Muscle of leg (tissue), 11 donors: ENCODE results near the gene XRCC5. TPM values are rescaled to one million over a fixed set of nuclear protein-coding genes. Genes with fewer than 3 reads are reported as not detected.

Experiments
- DNase-seq: peaks from one replicate; pipeline ENCODE4 v3.0.0; 2013
- H3K27ac ChIP-seq: one replicate; pipeline ENCODE4 v1.5.1; 2013; ENCODE audit warnings: mild to moderate bottlenecking, low read length, control low read depth
- H3K27me3 ChIP-seq: one replicate; pipeline ENCODE4 v1.6.1; 2013; ENCODE audit warnings: low read length; ENCODE audit not compliant: control insufficient read depth, insufficient read depth
- H3K36me3 ChIP-seq: one replicate; pipeline ENCODE4 v1.6.1; 2013; ENCODE audit warnings: low read length; ENCODE audit not compliant: control insufficient read depth, insufficient read depth
- H3K4me1 ChIP-seq: one replicate; pipeline ENCODE4 v1.6.1; 2013; ENCODE audit warnings: low read length; ENCODE audit not compliant: control insufficient read depth, insufficient read depth
- H3K4me3 ChIP-seq: one replicate; pipeline ENCODE4 v1.5.1; 2013; ENCODE audit warnings: low read length, control low read depth
- H3K9me3 ChIP-seq: replicated peaks from 2 replicates; pipeline ENCODE4 v1.6.1; 2013; ENCODE audit warnings: low read depth, low read length; ENCODE audit not compliant: control insufficient read depth
- WGBS: methylation state at CpG from one replicate; pipeline ENCODE4 v1.1.5; 2013; ENCODE audit warnings: missing lambda C conversion rate; ENCODE audit not compliant: insufficient coverage; 5-methylcytosine and 5-hydroxymethylcytosine counted together
- polyA plus RNA-seq, 8 donors: library from polyadenylated mRNA; unstranded; fragments of 120-200 nt; gene quantifications; one replicate each; pipeline versions ENCODE4 v1.2.1 to v1.2.3, GENCODE V29; 2013; ENCODE audit warnings: inconsistent platforms in 1 of 8, low replicate concordance in 1 of 8; ENCODE audit not compliant: insufficient read length in 8 of 8, insufficient read depth in 1 of 8
- total RNA-seq: library from RNA; stranded (reverse); fragments of 120-200 nt; gene quantifications from one replicate; pipeline ENCODE4 v1.2.4, GENCODE V29; 2013

Gene XRCC5
- total and polyA plus RNA-seq, 9 donors, result 139 to 188 (median 158) TPM

GRCh38 chr2:216181953-216182461, 72.9 kb downstream of the XRCC5 start:
- 86% methylated on average over 1 of the region's 2 CpGs for WGBS
- no peak overlapping the region for H3K4me3 ChIP-seq
- DNase-seq, result no peak
- H3K36me3 ChIP-seq, result peaks cover 18% of the 10 kb centered on the region
- no peak overlapping the region for H3K27ac ChIP-seq
- H3K4me1 ChIP-seq, result no peaks in the 10 kb centered on the region
- no peaks in the 10 kb centered on the region for H3K27me3 ChIP-seq
- no peaks in the 10 kb centered on the region for H3K9me3 ChIP-seq

GRCh38 chr2:216183462-216183861, 74.3 kb downstream of the XRCC5 start:
- WGBS, result 67% methylated on average over 1 of the region's 1 CpG
- peaks cover 16% of the 10 kb centered on the region for H3K36me3 ChIP-seq
- no peaks in the 10 kb centered on the region for H3K9me3 ChIP-seq
- no peak overlapping the region for H3K4me3 ChIP-seq
- no peaks in the 10 kb centered on the region for H3K27me3 ChIP-seq
- DNase-seq, result no peak
- H3K27ac ChIP-seq, result no peak overlapping the region
- no peaks in the 10 kb centered on the region for H3K4me1 ChIP-seq

GRCh38 chr2:216188559-216188850, 79.4 kb downstream of the XRCC5 start:
- no peaks in the 10 kb centered on the region for H3K9me3 ChIP-seq
- DNase-seq, result no peak
- no peak overlapping the region for H3K4me3 ChIP-seq
- H3K27ac ChIP-seq, result no peak overlapping the region
- H3K27me3 ChIP-seq, result no peaks in the 10 kb centered on the region
- H3K4me1 ChIP-seq, result no peaks in the 10 kb centered on the region
- H3K36me3 ChIP-seq, result peaks cover 12% of the 10 kb centered on the region
- no CpG with 5 or more reads among the region's 3 CpGs for WGBS

- H3K27ac ChIP-seq, result no peak overlapping the region
- no peak overlapping the region for H3K4me3 ChIP-seq
- no peaks in the 10 kb centered on the region for H3K4me1 ChIP-seq
- H3K27me3 ChIP-seq, result no peaks in the 10 kb centered on the region
- DNase-seq, result no peak
- 60% methylated on average over 1 of the region's 2 CpGs for WGBS
- no peaks in the 10 kb centered on the region for H3K9me3 ChIP-seq
- H3K36me3 ChIP-seq, result peaks cover 15% of the 10 kb centered on the region
Observed at GRCh38 chr2:216188956-216189355, 79.8 kb downstream of the XRCC5 start.

GRCh38 chr2:216189410-216189809, 80.3 kb downstream of the XRCC5 start:
- no CpG with 5 or more reads among the region's 2 CpGs for WGBS
- H3K36me3 ChIP-seq, result peaks cover 17% of the 10 kb centered on the region
- H3K9me3 ChIP-seq, result no peaks in the 10 kb centered on the region
- H3K27ac ChIP-seq, result no peak overlapping the region
- DNase-seq, result no peak
- H3K4me1 ChIP-seq, result no peaks in the 10 kb centered on the region
- H3K27me3 ChIP-seq, result no peaks in the 10 kb centered on the region
- no peak overlapping the region for H3K4me3 ChIP-seq

GRCh38 chr2:216192181-216192580, 83.0 kb downstream of the XRCC5 start:
- Histone ChIP-seq H3K4me3 (no peak overlapping the region), H3K36me3 (peaks cover 39% of the 10 kb centered on the region), H3K4me1 (no peaks in the 10 kb centered on the region), H3K27me3 (no peaks in the 10 kb centered on the region), H3K9me3 (no peaks in the 10 kb centered on the region), H3K27ac (no peak overlapping the region)
- WGBS, result 95% methylated on average over 3 of the region's 4 CpGs
- DNase-seq, result no peak

GRCh38 chr2:216192931-216193330, 83.8 kb downstream of the XRCC5 start:
- WGBS, result 92% methylated on average over 1 of the region's 3 CpGs
- peaks cover 44% of the 10 kb centered on the region for H3K36me3 ChIP-seq

GRCh38 chr2:216194013-216194412, 84.9 kb downstream of the XRCC5 start:
- H3K4me1 ChIP-seq, result no peaks in the 10 kb centered on the region
- no peak overlapping the region for H3K4me3 ChIP-seq
- H3K27me3 ChIP-seq, result no peaks in the 10 kb centered on the region
- no peaks in the 10 kb centered on the region for H3K9me3 ChIP-seq
- DNase-seq, result no peak
- H3K27ac ChIP-seq, result no peak overlapping the region
- WGBS, result no CpG with 5 or more reads among the region's 3 CpGs
- peaks cover 51% of the 10 kb centered on the region for H3K36me3 ChIP-seq

More at GRCh38 chr2:216192931-216193330, 83.8 kb downstream of the XRCC5 start:
- no peaks in the 10 kb centered on the region for H3K27me3 ChIP-seq
- no peak for DNase-seq
- no peaks in the 10 kb centered on the region for H3K4me1 ChIP-seq
- H3K27ac ChIP-seq, result no peak overlapping the region
- H3K9me3 ChIP-seq, result no peaks in the 10 kb centered on the region
- H3K4me3 ChIP-seq, result no peak overlapping the region

- no peak for DNase-seq
- 89% methylated on average over 3 of the region's 4 CpGs for WGBS
Observed at GRCh38 chr2:216194561-216194960, 85.4 kb downstream of the XRCC5 start.

GRCh38 chr2:216195565-216196029, 86.4 kb downstream of the XRCC5 start:
- Histone ChIP-seq H3K9me3 (no peaks in the 10 kb centered on the region), H3K4me1 (no peaks in the 10 kb centered on the region), H3K27ac (no peak overlapping the region), H3K4me3 (no peak overlapping the region), H3K27me3 (no peaks in the 10 kb centered on the region), H3K36me3 (peaks cover 55% of the 10 kb centered on the region)
- no peak for DNase-seq
- 92% methylated on average over 2 of the region's 4 CpGs for WGBS

More at GRCh38 chr2:216194561-216194960, 85.4 kb downstream of the XRCC5 start:
- Histone ChIP-seq H3K4me1 (no peaks in the 10 kb centered on the region), H3K36me3 (peaks cover 51% of the 10 kb centered on the region), H3K9me3 (no peaks in the 10 kb centered on the region), H3K27me3 (no peaks in the 10 kb centered on the region), H3K27ac (no peak overlapping the region), H3K4me3 (no peak overlapping the region)

- Histone ChIP-seq H3K9me3 (no peaks in the 10 kb centered on the region), H3K27ac (no peak overlapping the region), H3K27me3 (no peaks in the 10 kb centered on the region), H3K36me3 (peaks cover 62% of the 10 kb centered on the region), H3K4me1 (no peaks in the 10 kb centered on the region), H3K4me3 (no peak overlapping the region)
- WGBS, result no CpG with 5 or more reads among the region's 3 CpGs
- DNase-seq, result no peak
Observed at GRCh38 chr2:216201692-216202306, 92.7 kb downstream of the XRCC5 start.
